Retinal pigment epithelial cell (primary cell): ENCODE data around the gene SP7.

Experiments
- DNase-seq: peaks from one replicate; pipeline ENCODE4 v3.0.0-alpha.2; 2010; ENCODE audit warnings: low read depth
- H3K4me3 ChIP-seq: 2 replicates; pipeline ENCODE4 v1.5.1; 2011; ENCODE audit warnings: mild to moderate bottlenecking, low read length, control low read depth, moderate library complexity
- TF ChIP-seq, protein P1 (sequence below): conservative IDR thresholded peaks from 2 replicates; pipeline ENCODE4 v1.5.1; 2011; ENCODE audit warnings: low read depth, low read length, control low read depth, inconsistent platforms

Gene SP7

DNA sequence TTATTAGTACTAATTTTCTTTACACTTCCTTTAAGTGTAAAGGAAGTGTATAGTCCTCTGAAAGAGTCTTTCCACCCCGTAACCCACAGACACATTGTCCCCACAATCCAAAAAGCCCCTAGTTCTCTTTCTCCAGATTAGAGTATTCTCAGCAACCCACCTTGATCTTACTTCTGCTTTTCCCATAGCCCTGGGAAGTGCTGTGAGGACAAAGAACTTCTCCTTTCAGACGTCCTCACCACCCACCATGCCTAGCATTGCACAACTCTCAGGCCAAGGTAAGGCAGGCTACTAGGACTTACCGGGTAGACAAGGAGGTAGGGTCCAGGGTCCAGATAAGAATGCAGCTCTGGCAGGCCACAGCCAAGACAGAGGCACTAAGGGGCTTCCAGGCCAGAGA, 22.2 kb downstream of the SP7 start:
- no peak overlapping the region for H3K4me3 ChIP-seq
- no peak for DNase-seq
- TF ChIP-seq, protein P1, sequence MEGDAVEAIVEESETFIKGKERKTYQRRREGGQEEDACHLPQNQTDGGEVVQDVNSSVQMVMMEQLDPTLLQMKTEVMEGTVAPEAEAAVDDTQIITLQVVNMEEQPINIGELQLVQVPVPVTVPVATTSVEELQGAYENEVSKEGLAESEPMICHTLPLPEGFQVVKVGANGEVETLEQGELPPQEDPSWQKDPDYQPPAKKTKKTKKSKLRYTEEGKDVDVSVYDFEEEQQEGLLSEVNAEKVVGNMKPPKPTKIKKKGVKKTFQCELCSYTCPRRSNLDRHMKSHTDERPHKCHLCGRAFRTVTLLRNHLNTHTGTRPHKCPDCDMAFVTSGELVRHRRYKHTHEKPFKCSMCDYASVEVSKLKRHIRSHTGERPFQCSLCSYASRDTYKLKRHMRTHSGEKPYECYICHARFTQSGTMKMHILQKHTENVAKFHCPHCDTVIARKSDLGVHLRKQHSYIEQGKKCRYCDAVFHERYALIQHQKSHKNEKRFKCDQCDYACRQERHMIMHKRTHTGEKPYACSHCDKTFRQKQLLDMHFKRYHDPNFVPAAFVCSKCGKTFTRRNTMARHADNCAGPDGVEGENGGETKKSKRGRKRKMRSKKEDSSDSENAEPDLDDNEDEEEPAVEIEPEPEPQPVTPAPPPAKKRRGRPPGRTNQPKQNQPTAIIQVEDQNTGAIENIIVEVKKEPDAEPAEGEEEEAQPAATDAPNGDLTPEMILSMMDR = no peak

DNA sequence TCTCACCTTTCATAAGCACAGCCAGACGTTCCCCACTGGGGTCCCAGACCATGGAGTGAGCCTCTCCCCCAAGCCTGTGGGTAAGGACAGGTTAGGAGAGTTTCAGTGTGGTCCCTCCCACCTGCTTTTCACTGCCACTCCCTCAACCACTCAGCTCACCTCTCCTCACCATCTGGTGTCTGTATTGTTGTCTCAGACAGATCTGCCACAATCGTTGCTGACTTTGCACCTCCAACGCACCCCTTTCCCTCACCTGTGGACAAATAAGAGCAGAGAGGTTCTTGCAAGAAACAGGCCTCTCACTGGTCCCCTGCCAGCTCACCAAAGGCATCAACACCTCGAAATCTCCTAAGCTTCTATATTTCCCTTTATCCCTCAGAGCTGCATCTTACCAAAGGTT, 27.9 kb downstream of the SP7 start:
- no peak overlapping the region for H3K4me3 ChIP-seq
- TF ChIP-seq, protein P1 = no peak
- DNase-seq = no peak

DNA sequence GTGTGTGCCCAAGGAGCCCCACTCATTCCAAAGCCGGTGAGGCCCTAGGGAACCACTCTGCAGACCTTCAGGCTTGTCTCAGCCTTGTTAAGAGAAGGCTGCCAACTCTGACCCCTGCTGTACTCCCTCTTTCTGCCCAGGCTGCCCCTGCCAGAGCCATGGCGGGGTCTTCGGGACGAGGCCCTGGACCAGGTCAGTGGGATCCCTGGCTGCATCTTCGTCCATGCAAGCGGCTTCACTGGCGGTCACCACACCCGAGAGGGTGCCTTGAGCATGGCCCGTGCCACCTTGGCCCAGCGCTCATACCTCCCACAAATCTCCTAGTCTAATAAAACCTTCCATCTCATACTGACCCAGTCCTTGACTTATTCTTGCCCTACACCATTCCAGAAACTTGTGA, 29.3 kb downstream of the SP7 start:
- no peak overlapping the region for H3K4me3 ChIP-seq

GRCh38 chr12:53302903-53303302, 33.3 kb downstream of the SP7 start:
- no peak for DNase-seq
- no peak overlapping the region for H3K4me3 ChIP-seq
- TF ChIP-seq, protein P1 = no peak

More for the DNA sequence above, 29.3 kb downstream of the SP7 start:
- TF ChIP-seq, protein P1 = no peak
- DNase-seq = no peak

- TF ChIP-seq, protein P1 = no peak
- peak overlapping the region; percentile 91 for H3K4me3 ChIP-seq
- no peak for DNase-seq
Measured at GRCh38 chr12:53300187-53300586, 36.0 kb downstream of the SP7 start.

- H3K4me3 ChIP-seq = peak within 1 kb of the TSS; percentile 91
- TF ChIP-seq, protein P1 = peak; percentile 24
- DNase-seq = peak; percentile 64
Measured at GRCh38 chr12:53299454-53300180, 36.5 kb downstream of the SP7 start, which contains the start of gene MYG1. MYG1 (plus strand) TSS chr12:53299695; CDS start chr12:53299738, 43 bp downstream.

- no peak for DNase-seq
- TF ChIP-seq, protein P1 = no peak
- H3K4me3 ChIP-seq = peak overlapping the region; percentile 91
Measured at GRCh38 chr12:53299101-53299453, 37.1 kb downstream of the SP7 start.
